ENCODE data around the gene TTI1. TPM values are rescaled to one million over a fixed set of nuclear protein-coding genes. Genes with fewer than 3 reads are reported as not detected.

Gene TTI1
- polyA plus RNA-seq, 1 experiment, result 15.1 TPM

DNA sequence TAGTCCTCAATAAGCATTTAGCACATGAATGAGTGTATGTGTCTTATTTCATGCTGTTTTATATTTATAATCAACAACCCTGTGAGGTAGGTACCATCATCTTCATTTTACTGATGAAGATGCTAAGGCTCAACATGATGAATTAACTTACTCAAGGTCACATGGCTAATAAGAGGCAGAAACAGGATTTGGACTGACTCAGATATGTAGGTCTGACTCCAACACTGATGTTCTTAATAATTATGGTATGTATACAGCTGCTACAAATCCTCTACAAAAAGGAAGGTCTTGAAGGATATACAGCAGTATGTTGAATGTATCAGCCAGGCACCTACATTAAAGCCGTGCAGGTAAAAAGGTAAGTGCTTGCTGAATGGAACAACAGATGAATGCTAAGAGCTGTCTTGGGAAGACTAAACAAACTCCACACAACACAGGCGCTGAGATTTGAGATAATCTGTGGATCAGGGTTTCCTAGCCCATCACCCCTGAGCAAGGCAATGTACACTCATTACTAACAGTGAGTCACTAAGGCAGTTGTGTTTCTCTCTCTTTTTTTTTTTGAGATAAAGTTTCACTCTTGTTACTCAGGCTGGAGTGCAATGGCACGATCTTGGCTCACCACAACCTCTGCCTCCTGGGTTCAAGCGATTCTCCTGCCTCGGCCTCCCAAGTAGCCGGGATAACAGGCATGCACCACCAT lies 31.9 kb downstream of the TTI1 start:
- TF ChIP-seq, protein P1, sequence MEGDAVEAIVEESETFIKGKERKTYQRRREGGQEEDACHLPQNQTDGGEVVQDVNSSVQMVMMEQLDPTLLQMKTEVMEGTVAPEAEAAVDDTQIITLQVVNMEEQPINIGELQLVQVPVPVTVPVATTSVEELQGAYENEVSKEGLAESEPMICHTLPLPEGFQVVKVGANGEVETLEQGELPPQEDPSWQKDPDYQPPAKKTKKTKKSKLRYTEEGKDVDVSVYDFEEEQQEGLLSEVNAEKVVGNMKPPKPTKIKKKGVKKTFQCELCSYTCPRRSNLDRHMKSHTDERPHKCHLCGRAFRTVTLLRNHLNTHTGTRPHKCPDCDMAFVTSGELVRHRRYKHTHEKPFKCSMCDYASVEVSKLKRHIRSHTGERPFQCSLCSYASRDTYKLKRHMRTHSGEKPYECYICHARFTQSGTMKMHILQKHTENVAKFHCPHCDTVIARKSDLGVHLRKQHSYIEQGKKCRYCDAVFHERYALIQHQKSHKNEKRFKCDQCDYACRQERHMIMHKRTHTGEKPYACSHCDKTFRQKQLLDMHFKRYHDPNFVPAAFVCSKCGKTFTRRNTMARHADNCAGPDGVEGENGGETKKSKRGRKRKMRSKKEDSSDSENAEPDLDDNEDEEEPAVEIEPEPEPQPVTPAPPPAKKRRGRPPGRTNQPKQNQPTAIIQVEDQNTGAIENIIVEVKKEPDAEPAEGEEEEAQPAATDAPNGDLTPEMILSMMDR (IDR thresholded peaks at IDR 0.05; ENCODE audit: low read depth, low read length), result no peak
- peak; percentile 37 for DNase-seq (ENCODE audit: low read depth, low spot score)
- Histone ChIP-seq H3K9me3 (ENCODE audit: control insufficient read depth, insufficient read depth, low read length) (no peaks in the 10 kb centered on the region), H3K27me3 (ENCODE audit: control insufficient read depth, insufficient read depth, low read length) (no peaks in the 10 kb centered on the region), H3K27ac (ENCODE audit: low read depth, low read length) (peak overlapping the region; percentile 85), H3K4me3 (ENCODE audit: low read depth, low read length) (no peak overlapping the region; the same call in 1 of the 2 replicates)
- CTCF ChIA-PET, result interaction anchor here (0.8 kb wide), 1 partner anchor 437 kb away, joined by 4 read pairs; no protein-coding TSS in a partner anchor
- POLR2A ChIA-PET, result interaction anchor here (1.1 kb wide), 1 partner anchor 22 kb away, joined by 8 read pairs; no protein-coding TSS in a partner anchor

DNA sequence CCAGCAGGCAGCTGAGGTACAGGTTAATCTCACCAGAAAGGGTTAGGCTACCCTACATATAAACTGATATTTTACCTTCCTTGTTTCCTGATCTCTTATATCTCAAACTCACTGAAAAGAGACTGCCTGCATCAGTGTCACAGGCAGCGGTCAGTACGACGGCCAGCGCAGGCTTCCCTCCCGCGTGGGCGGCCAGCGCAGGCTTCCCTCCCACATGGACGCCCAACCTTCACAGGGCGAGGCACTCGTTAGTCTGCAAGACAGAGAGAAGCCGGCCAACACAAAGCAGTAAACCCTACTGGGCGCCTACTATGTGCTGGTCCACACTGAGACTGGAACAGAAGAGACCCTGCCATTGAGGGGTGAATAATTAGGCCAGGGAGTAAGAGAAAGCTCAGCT lies 33.0 kb downstream of the TTI1 start:
- Histone ChIP-seq H3K9me3 (ENCODE audit: control insufficient read depth, insufficient read depth, low read length) (no peaks in the 10 kb centered on the region), H3K27ac (ENCODE audit: low read depth, low read length) (peak overlapping the region; percentile 73), H3K27me3 (ENCODE audit: control insufficient read depth, insufficient read depth, low read length) (no peaks in the 10 kb centered on the region), H3K4me3 (ENCODE audit: low read depth, low read length) (no peak overlapping the region)
- POLR2A ChIA-PET, result no interaction called here
- DNase-seq (ENCODE audit: low read depth, low spot score), result no peak
- CTCF ChIA-PET, result no interaction called here
- TF ChIP-seq, protein P1 (IDR thresholded peaks at IDR 0.05; ENCODE audit: low read depth, low read length), result no peak

DNA sequence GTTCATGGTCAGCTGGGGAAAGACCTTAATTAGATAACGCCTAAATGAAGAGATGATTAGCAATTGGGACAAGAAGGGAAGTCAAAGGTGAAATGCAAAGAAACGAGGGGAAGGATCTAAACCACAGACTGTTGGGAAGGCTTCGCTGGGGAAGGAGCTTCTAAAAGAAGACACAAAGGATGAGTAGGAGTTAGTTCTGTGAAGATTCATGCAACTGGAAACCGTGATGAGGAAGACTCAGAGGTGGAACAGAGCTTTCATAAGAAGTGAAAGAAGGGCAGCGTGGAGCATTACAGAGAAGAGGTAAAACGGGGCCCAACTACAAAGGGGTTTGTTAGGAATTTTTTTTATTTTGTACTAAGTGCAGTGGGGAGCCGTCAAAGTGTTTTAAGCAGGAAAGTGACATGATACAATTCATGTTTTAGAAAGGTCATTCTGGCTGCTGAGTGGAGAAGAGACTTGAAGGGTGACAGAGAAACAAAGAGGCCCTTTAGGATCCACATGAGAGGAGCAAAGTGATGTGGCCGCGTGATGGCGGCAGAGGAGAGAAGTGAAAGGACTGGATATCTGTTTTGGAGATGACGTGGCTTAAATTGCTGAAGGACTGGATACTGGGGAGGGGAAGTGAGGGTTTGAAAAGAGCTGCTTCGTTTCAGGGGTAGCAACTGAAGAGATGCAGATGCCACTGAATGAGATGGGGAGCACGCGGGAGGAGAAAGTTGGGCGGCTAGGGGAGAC lies 33.6 kb downstream of the TTI1 start:
- ChIA-PET POLR2A (no interaction called here), CTCF (no interaction called here)
- Histone ChIP-seq H3K9me3 (ENCODE audit: control insufficient read depth, insufficient read depth, low read length) (no peaks in the 10 kb centered on the region), H3K27ac (ENCODE audit: low read depth, low read length) (peak overlapping the region; percentile 13), H3K27me3 (ENCODE audit: control insufficient read depth, insufficient read depth, low read length) (no peaks in the 10 kb centered on the region), H3K4me3 (ENCODE audit: low read depth, low read length) (no peak overlapping the region)
- no peak for DNase-seq (ENCODE audit: low read depth, low spot score)
- TF ChIP-seq, protein P1 (IDR thresholded peaks at IDR 0.05; ENCODE audit: low read depth, low read length), result no peak

DNA sequence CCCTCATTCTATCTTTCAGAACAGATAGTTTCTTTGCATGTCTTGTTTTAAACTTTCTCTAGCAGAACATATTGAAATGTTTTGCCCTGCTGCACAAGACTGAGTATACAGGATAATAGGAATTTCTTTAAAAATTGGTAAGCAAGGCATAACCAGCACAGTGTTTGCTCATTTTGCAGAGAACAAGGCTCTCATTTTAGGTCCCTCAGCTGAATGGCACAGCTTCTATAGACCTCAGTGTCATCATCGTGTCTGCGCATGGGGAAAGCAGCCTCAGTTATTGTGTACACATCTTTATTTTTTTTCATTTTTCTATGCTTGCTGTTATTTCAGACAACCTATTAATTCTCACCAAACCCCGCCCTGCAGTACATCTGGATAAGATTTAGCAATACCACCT lies 35.7 kb downstream of the TTI1 start:
- ChIA-PET POLR2A (no interaction called here), CTCF (no interaction called here)
- no peak for DNase-seq (ENCODE audit: low read depth, low spot score)
- TF ChIP-seq, protein P1 (IDR thresholded peaks at IDR 0.05; ENCODE audit: low read depth, low read length), result no peak
- Histone ChIP-seq H3K27ac (ENCODE audit: low read depth, low read length) (no peak overlapping the region), H3K27me3 (ENCODE audit: control insufficient read depth, insufficient read depth, low read length) (no peaks in the 10 kb centered on the region), H3K4me3 (ENCODE audit: low read depth, low read length) (no peak overlapping the region), H3K9me3 (ENCODE audit: control insufficient read depth, insufficient read depth, low read length) (no peaks in the 10 kb centered on the region)

All from AG04450 (cell line).